DLD1 (cell line): ENCODE results near the gene KBTBD12.
"Not testable (repeated sequence)": the region's sequence is repeated elsewhere in the genome, so short reads cannot be mapped to it uniquely, and the experiment has no call there.

Experiments
- in situ Hi-C: cut with HindIII; loops from 2 replicates; pipeline ENCODE4 v1.10.0; 2017; ENCODE audit warnings: low sequenced_read_pairs

The KBTBD12 gene

GRCh38 chr3:127903611-127904375, 11.2 kb upstream of the KBTBD12 start:
- in situ Hi-C loops: no loop called here

- in situ Hi-C loops: no loop called here
Measured at GRCh38 chr3:127905556-127905955, 9.5 kb upstream of the KBTBD12 start.

GRCh38 chr3:127906653-127907052, 8.4 kb upstream of the KBTBD12 start:
- in situ Hi-C loops: not testable (repeated sequence)

- in situ Hi-C loops: no loop called here
Measured at GRCh38 chr3:127908202-127908601, 6.8 kb upstream of the KBTBD12 start.

GRCh38 chr3:127908951-127909350, 6.1 kb upstream of the KBTBD12 start:
- in situ Hi-C loops: no loop called here

- in situ Hi-C loops: no loop called here
Measured at GRCh38 chr3:127909646-127910045, 5.4 kb upstream of the KBTBD12 start.

- in situ Hi-C loops: no loop called here
Measured at GRCh38 chr3:127911421-127911931, 3.6 kb upstream of the KBTBD12 start.

- in situ Hi-C loops: not testable (repeated sequence)
Measured at GRCh38 chr3:127913841-127914240, 1.2 kb upstream of the KBTBD12 start.

GRCh38 chr3:127914584-127914983, 448 bp upstream of the KBTBD12 start:
- in situ Hi-C loops: no loop called here

GRCh38 chr3:127915937-127916493, 983 bp downstream of the KBTBD12 start:
- in situ Hi-C loops: no loop called here

GRCh38 chr3:127920738-127921137, 5.7 kb downstream of the KBTBD12 start:
- in situ Hi-C loops: no loop called here

- in situ Hi-C loops: no loop called here
Measured at GRCh38 chr3:127923611-127924010, 8.6 kb downstream of the KBTBD12 start.

GRCh38 chr3:127925384-127925783, 10.4 kb downstream of the KBTBD12 start:
- in situ Hi-C loops: no loop called here

- in situ Hi-C loops: no loop called here
Measured at GRCh38 chr3:127927829-127928604, 13.0 kb downstream of the KBTBD12 start.

GRCh38 chr3:127929818-127930413, 14.9 kb downstream of the KBTBD12 start:
- in situ Hi-C loops: no loop called here

- in situ Hi-C loops: no loop called here
Measured at GRCh38 chr3:127933396-127933795, 18.4 kb downstream of the KBTBD12 start.

GRCh38 chr3:127938800-127939199, 23.8 kb downstream of the KBTBD12 start:
- in situ Hi-C loops: no loop called here

- in situ Hi-C loops: no loop called here
Measured at GRCh38 chr3:127940116-127940515, 25.1 kb downstream of the KBTBD12 start.

- in situ Hi-C loops: no loop called here
Measured at GRCh38 chr3:127942613-127943012, 27.6 kb downstream of the KBTBD12 start.

- in situ Hi-C loops: no loop called here
Measured at GRCh38 chr3:127948211-127948610, 33.2 kb downstream of the KBTBD12 start.

- in situ Hi-C loops: loop anchor here (5.0 to 25.0 kb wide), 2 partner anchors 97 to 287 kb away; partner anchors contain the start of gene ABTB1
Measured at GRCh38 chr3:127949446-127950055, 34.5 kb downstream of the KBTBD12 start.
